Central memory CD8-positive, alpha-beta T cell (primary cell): ENCODE measurements around the gene C3orf18.

Experiments
- ATAC-seq: fragments of 150-1000 bp; cut with Tn5 transposase; replicated peaks from 2 replicates; pipeline ENCODE4 v1.10.0; 2022; ENCODE audit warnings: mild to moderate bottlenecking, moderate FRiP score, moderate number of reproducible peaks; ENCODE audit not compliant: poor library complexity, severe bottlenecking; ENCODE audit errors: extremely low read depth
- DNase-seq, 2 donors: peaks; one replicate each; pipeline ENCODE4 v3.0.0; 2021; ENCODE audit warnings: low spot score in 2 of 2
- H3K27ac Mint-ChIP-seq: one replicate; pipeline ENCODE4 v1.8.0; 2022; ENCODE audit warnings: low read depth, mild to moderate bottlenecking, moderate library complexity, mixed read lengths
- H3K27me3 Mint-ChIP-seq: one replicate; pipeline ENCODE4 v1.8.0; 2022; ENCODE audit warnings: mixed read lengths
- H3K36me3 Mint-ChIP-seq: one replicate; pipeline ENCODE4 v1.8.0; 2022; ENCODE audit warnings: mild to moderate bottlenecking, moderate library complexity, mixed read lengths; ENCODE audit not compliant: insufficient read depth
- H3K4me1 Mint-ChIP-seq: one replicate; pipeline ENCODE4 v1.8.0; 2022; ENCODE audit warnings: mixed read lengths
- H3K4me3 Mint-ChIP-seq: one replicate; pipeline ENCODE4 v1.8.0; 2022; ENCODE audit warnings: mild to moderate bottlenecking, moderate library complexity, mixed read lengths
- H3K9me3 Mint-ChIP-seq: one replicate; pipeline ENCODE4 v1.8.0; 2022; ENCODE audit warnings: mixed read lengths

The C3orf18 gene

DNA sequence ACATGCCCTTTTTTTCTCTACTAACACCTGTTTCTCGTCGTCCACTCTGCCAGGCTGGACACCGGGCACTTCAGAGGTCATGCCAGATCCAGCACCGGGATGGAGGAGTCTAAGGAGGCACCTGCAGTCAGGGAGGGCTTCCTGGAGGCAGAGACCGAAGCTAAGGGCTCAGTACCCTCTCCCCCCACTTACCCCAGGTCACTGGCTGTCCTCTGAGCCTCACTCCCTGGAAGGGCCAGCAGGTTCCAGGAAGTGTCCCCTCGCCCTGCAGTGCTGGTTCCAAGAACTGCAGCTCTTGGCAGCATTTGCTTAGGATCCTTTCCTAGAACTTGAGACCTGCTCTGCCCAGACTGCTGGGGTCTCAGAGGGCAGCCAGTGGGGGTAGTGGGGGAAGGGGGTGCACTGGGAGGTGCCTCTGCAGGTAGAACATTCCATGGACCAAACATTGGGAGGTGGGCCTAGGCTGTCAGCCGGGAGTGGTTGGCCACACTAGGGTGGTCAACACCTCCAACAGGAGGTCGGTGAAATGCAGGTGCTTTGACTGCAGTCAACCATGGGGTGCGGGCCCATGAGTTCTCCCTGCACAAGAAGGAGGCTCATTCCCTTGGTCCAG is 32.7 kb upstream of the C3orf18 start:
- H3K36me3 Mint-ChIP-seq: peaks cover 20% of the 10 kb centered on the region
- no peaks in the 10 kb centered on the region for H3K9me3 Mint-ChIP-seq
- peak overlapping the region; percentile 29 for H3K4me3 Mint-ChIP-seq
- no peak for DNase-seq
- no peak for ATAC-seq
- peak overlapping the region; percentile 98 for H3K27ac Mint-ChIP-seq
- peaks cover 60% of the 10 kb centered on the region for H3K4me1 Mint-ChIP-seq
- no peaks in the 10 kb centered on the region for H3K27me3 Mint-ChIP-seq

DNA sequence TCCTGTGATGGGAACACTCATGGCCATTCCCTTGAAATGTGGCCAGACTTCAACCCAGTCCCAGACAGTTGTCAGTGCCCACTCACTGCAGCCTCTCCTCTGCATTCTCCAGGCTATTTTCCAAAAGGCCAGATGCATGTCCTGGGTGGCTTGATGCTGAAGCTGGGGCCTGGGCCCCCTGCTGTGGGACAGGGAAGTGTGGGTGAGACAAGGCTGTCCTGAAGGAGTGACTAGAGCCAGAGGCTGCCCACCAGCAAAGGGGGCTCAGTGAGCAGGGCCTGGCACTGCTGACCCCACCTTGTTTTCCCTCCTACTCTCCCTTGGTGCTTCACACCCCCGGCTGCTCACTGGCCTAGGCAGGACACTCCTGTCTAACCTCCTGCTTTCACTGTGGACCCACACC is 32.2 kb upstream of the C3orf18 start:
- Mint-ChIP-seq H3K36me3 (peaks cover 18% of the 10 kb centered on the region), H3K27ac (peak overlapping the region; percentile 98), H3K4me3 (peak overlapping the region; percentile 29), H3K4me1 (peaks cover 55% of the 10 kb centered on the region), H3K27me3 (no peaks in the 10 kb centered on the region), H3K9me3 (no peaks in the 10 kb centered on the region)
- DNase-seq (no peak), ATAC-seq (no peak)

DNA sequence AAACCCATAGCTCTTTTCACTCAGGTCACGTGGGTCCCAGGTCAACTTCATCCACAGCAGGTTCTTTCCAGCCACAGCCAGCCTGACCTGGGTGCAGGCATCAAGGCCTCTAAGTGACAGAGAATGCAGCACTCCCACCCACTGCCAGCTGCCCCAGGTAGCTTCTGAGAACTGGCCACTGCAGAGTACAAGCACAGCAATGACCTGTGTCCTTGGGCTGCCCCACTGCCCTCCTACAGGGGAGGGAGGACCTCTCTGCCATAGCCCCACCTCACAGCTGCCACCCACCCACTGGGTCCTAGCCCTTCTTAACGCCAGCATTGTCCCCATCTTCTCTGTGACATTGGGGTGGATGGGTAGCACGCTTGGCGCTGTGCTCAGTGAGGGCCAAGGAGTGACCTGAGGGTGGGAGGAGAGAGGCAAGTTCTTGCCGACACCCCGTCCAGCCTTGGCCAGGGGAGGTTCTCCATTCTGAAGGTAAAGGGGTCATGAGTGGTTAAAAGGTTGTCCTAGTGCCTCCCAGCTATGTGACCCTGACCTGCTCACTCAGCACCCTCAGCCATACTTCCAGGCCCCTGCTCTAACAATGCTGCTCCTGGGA is 31.7 kb upstream of the C3orf18 start:
- no peaks in the 10 kb centered on the region for H3K27me3 Mint-ChIP-seq
- peaks cover 50% of the 10 kb centered on the region for H3K4me1 Mint-ChIP-seq
- H3K4me3 Mint-ChIP-seq: peak overlapping the region; percentile 29
- no peak for ATAC-seq
- DNase-seq: no peak
- H3K27ac Mint-ChIP-seq: peak overlapping the region; percentile 98
- peaks cover 15% of the 10 kb centered on the region for H3K36me3 Mint-ChIP-seq
- no peaks in the 10 kb centered on the region for H3K9me3 Mint-ChIP-seq

DNA sequence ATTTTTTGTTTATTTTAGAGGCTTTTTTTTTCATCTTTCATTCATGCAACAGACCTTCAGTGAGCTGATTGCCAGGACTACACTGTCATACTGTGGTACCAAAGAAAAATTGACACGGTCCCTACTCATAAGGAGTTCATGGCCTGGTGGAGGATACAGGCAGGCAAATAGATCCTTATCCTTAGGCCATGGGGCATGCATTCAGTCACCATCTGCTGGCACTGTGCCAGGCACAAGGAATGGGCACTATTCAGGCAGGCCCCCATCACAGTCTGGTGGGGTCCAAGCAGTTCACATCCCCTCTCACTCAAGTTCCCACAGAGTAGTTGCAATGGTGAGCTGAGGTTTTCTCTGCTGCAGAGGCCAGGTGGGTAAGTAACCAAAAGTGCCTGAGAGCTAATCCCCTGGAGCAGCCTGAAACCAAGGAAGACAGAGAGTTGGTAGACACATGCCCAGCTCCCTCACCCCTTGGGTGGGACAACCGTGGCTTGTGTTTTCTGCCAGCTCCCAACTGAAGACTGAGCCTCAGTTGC is 26.8 kb upstream of the C3orf18 start:
- Mint-ChIP-seq H3K4me3 (no peak overlapping the region), H3K36me3 (no peaks in the 10 kb centered on the region), H3K4me1 (peaks cover 29% of the 10 kb centered on the region), H3K27ac (peak overlapping the region; percentile 84), H3K9me3 (no peaks in the 10 kb centered on the region), H3K27me3 (no peaks in the 10 kb centered on the region)
- DNase-seq (no peak), ATAC-seq (no peak)

DNA sequence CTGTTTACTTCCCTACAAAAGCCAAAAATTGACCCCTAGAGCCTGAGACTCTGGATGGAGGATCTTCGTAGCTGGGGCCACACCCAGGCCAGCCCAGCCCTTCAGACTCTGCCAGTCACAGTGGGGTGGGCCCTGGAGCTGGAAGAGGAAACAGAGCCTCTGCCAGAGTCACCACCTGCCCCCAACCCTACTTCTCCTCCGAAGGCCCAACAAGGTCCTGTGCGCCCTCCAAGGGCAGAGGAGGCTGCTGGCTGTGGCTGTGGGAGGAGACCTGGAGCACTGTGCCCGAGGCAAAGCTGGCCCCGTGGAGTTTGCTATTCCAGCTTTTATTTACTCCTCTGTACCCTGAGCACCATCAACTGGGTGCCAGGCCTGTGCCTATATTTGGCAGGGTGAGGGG is 25.0 kb upstream of the C3orf18 start:
- ATAC-seq (no peak), DNase-seq (no peak)
- Mint-ChIP-seq H3K9me3 (no peaks in the 10 kb centered on the region), H3K27me3 (no peaks in the 10 kb centered on the region), H3K27ac (peak overlapping the region; percentile 84), H3K4me3 (peak overlapping the region; percentile 31), H3K4me1 (peaks cover 43% of the 10 kb centered on the region), H3K36me3 (peaks cover 4% of the 10 kb centered on the region)

DNA sequence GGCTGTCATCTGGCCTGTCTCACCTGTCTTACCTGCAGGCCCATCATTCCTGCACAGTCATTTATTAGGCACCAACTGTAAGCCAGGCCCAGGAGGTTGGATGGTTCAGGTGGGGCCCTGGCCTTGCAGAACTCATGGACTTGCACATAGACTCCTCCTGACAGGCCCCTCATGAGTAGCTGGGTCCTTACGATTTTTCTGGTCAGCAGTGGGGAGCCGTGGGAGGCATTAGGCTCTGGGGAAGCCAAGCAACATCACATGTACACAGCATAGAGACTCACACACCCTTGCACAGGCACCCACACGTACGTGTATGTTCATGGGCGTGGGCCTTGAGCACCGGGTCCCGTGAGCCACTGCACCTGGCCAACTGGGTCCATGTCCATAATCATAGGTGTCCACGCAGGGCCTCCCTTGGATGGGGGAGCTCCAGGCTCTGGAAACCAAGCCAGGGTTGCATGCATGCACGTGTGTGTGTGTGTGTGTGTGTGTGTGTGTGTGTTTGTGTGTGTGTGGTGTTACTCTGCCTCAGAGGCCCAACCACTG is 23.7 kb upstream of the C3orf18 start:
- Mint-ChIP-seq H3K27me3 (no peaks in the 10 kb centered on the region), H3K9me3 (no peaks in the 10 kb centered on the region), H3K36me3 (peaks cover 4% of the 10 kb centered on the region), H3K4me3 (peak overlapping the region; percentile 64), H3K4me1 (peaks cover 48% of the 10 kb centered on the region), H3K27ac (peak overlapping the region; percentile 84)
- DNase-seq (no peak), ATAC-seq (no peak)

DNA sequence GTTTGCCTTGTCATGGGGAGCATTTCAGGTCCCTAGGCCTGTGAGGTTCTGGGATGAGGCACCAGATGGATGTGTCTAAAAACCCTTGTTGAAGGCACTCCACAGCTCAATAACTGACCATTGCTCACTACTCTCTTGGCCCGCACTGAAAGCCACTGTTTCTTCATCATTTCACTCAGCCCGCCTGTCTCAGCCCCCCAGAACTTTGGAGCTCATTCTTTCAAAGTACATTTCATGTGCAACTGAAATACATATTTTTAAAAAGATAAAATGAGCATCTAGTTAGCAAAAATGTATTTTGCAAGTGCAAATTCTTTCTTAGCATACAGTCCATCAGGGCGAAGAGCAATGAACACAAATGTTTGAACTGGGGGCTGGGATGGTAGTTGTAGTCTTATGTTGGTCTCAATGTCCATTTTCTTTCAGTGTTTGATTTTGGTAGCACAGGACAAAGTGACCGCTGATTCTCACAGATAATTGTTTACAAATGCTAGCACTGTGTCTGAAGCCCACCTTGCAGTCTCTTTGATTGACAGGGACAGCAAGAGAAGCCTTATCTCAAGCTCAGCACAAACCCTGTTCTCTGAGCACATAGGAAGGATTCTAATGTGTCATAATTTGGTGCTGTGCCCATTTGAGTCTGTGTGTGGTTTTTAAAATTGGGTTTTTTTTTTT is 21.3 kb upstream of the C3orf18 start:
- Mint-ChIP-seq H3K9me3 (no peaks in the 10 kb centered on the region), H3K36me3 (peaks cover 4% of the 10 kb centered on the region), H3K4me1 (peaks cover 62% of the 10 kb centered on the region), H3K4me3 (peak overlapping the region; percentile 55), H3K27me3 (no peaks in the 10 kb centered on the region), H3K27ac (peak overlapping the region; percentile 91)
- DNase-seq: no peak
- ATAC-seq: no peak

DNA sequence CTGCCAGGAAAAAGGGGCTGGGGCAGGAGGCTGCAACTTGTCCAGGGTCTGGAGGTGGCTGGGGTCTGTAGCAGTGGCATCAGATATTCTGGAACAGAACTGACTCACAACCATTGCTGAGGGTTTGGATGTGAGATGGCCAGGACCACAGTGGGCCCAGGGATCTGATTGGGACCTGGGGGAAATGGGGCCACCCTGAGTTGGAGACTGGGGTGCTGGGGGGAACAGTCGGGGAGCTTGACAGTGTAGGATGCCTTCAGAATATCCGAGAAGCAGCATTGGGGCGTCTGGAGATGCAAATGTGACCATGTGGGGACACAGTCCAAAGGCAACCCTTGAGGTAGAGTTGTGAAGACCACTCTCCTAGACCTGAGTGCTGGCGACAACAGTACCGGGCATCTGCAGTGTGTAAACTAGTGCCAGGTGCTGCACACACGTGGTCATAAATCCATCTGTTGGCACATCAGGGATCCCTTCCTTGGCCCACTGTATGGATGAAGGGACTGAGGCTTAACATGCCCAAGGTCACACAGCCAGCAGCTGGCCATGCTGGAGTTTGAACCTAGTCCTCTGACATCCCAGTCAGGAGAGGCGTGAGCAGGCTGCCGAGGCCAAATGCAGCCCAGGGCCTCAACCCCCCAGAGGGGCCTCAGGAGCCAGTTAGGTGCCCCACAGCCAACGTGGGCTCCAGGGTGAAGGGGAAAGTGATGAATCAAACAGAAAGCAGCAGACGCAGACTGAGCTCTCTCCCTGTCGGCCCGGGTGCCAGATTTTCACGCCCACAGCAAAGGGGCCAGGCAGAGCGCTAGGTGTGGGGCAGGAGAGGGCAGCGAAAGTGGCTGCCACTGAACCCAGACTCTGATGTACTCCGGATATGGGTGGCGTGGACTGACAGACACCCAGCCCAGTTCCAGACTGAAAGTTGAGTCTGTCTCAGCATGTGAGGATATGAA is 20.5 kb upstream of the C3orf18 start:
- H3K9me3 Mint-ChIP-seq: no peaks in the 10 kb centered on the region
- H3K36me3 Mint-ChIP-seq: peaks cover 4% of the 10 kb centered on the region

DNA sequence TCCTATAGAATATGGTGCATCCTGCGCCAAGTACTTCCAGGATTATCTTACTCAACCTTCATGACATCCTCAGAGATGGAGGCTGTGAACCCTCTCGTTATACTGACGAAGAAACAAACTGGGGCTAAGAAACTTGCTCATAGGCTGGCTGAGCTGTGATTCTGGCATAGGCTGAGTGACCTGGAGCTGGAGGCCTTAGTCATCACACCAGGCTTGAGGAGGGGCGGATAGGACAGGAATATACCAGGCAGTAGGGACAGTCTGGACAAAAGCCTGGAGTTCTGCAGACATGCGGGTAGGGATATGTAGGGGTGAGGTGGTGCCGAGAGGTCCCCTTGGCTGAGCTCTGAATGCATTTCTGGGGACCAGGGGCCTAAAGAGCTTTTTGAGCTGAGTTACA is 19.8 kb upstream of the C3orf18 start:
- Mint-ChIP-seq H3K27ac (peak overlapping the region; percentile 91), H3K4me3 (peak overlapping the region; percentile 55), H3K36me3 (peaks cover 4% of the 10 kb centered on the region), H3K4me1 (peaks cover 56% of the 10 kb centered on the region), H3K27me3 (no peaks in the 10 kb centered on the region), H3K9me3 (no peaks in the 10 kb centered on the region)
- no peak for DNase-seq
- no peak for ATAC-seq

More for the DNA sequence above, 20.5 kb upstream of the C3orf18 start:
- peak overlapping the region; percentile 91 for H3K27ac Mint-ChIP-seq
- peaks cover 63% of the 10 kb centered on the region for H3K4me1 Mint-ChIP-seq
- DNase-seq: peak; percentile 52 to 77
- H3K4me3 Mint-ChIP-seq: peak overlapping the region; percentile 55
- H3K27me3 Mint-ChIP-seq: no peaks in the 10 kb centered on the region
- ATAC-seq: peak; percentile 91

DNA sequence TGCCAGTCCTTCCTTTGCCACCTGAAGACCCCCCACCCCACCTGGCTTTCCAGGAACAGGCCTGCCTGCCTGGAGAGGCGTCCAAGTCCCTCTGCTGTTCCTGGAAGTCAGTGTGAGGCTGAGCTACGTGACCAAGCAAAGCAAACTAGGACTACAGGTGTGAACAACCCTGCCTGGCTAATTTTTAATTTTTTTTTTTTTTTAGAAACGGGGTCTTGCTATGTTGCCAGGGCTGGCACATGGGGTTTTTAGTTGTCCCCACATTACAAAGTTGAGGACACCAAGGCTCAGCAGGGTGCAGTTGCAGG is 19.2 kb upstream of the C3orf18 start:
- Mint-ChIP-seq H3K27me3 (no peaks in the 10 kb centered on the region), H3K4me1 (peaks cover 53% of the 10 kb centered on the region), H3K9me3 (no peaks in the 10 kb centered on the region), H3K4me3 (peak overlapping the region; percentile 55), H3K27ac (no peak overlapping the region), H3K36me3 (peaks cover 4% of the 10 kb centered on the region)
- DNase-seq (no peak), ATAC-seq (no peak)

DNA sequence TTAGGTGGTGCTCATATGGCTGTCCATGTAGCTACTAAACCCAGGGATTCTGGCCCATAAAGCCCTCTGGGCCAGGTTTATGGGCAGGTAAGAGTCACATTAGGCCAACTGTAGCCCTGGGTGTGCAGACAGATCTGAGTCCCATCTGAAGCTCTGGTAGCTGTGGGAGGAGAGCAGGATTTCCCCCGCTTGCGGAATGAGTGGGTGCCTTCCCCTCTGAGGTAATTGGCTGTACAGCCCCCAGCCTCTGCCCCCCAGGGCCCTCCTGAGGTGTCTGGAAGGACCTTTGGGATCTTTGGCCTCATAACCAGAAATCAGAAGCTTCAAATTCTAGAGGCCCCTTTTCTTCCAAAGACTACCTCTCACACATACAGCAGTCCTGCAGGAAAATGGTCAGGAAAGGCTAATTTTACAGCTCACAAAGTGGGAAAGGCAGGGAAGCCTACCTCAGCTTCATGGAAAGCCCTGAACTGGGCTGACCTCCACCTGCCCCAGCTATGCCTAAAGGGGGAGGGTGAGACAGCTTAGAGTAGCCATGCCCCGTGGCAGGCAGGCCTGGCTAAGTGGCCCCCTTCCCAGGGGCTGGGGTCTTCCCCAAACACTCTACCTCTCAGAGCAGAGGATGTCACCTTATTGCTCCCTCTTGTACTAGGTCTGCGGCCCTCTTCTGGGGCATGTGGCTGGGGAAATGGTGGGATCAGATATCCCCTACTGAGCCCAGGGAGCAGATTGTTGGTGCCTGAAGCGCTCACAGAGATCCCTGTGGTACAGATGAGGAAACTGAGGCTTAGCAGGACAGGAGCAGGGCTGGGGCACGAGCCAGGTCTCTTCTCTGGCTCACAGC is 18.6 kb upstream of the C3orf18 start:
- Mint-ChIP-seq H3K9me3 (no peaks in the 10 kb centered on the region), H3K4me1 (peaks cover 53% of the 10 kb centered on the region), H3K36me3 (peaks cover 4% of the 10 kb centered on the region), H3K27ac (no peak overlapping the region), H3K4me3 (no peak overlapping the region), H3K27me3 (no peaks in the 10 kb centered on the region)
- ATAC-seq (no peak), DNase-seq (no peak)
